HG02678 (cell line): ENCODE results near the gene SIGLEC11.
"Not testable (repeated sequence)": the region's sequence is repeated elsewhere in the genome, so short reads cannot be mapped to it uniquely, and the experiment has no call there.

Source experiments
- ATAC-seq: cut with Tn5 transposase; IDR thresholded peaks from one replicate; pipeline ENCODE4 v1.9.1; 2021; ENCODE audit warnings: mild to moderate bottlenecking, moderate library complexity; ENCODE audit not compliant: unreplicated experiment

The SIGLEC11 gene

DNA sequence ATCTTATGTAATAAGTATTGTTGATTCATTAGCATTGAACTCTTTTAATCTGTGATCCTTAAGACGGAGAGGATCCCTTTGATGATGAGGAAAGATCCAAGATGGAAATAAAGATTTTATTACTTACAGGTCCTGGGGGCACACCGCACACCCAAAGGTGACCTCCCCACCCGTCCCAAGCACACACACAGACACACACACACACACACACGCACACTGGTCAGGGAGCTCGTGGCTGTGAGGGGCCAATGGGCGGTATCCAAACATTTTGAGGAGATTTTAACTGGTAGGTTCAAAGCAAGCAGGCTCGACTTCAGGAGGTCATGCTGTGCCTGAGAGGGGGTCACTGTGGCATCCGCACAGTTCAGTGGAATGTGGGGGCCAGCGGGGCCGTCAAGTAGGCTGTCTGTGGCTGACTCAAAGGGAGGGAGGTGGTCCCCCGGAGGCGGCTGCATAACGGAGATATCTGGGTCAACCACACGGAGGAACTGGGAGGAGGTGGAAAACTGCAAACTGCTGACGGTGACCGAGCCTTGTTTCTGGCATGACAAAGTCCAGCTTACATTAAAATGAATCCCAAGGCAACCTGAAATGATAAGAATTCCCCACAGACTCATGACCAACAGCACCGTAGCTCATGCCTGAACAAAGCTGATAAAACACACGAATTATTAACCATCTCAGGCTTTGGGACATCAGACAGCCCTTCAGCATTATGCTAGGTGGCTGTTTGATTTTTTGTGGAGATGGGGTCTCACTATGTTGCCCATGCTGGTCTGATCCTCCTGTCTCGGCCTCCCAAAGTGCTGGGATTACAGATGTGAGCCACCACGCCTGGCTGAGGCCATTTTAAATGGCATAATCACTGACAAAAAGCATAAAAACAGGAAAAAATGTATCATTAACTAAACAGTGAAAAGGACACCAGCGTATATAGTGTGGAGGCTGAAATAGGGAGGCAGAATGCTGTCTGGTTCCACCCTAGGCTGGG lies 20.9 kb upstream of the SIGLEC11 start:
- ATAC-seq, result no peak

DNA sequence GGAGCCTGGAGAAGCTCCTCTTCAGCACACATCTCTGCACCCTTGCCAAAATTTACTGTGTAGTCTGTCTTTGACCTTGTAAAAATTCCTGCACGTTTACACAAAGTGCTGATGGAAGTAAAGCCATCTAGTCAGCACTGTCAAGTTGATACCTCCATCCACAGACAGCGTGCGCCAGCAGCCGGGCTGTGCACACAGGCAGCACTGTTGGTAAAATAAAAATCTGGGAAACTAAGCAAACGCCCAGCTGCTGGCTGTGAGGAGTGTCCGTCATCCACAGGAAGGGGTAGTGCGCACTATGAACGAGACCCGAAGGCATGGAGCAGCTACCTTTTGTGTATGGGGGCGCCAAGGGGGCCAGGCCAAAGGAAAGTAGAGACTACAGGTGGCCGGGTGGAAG lies 17.4 kb upstream of the SIGLEC11 start:
- no peak for ATAC-seq

DNA sequence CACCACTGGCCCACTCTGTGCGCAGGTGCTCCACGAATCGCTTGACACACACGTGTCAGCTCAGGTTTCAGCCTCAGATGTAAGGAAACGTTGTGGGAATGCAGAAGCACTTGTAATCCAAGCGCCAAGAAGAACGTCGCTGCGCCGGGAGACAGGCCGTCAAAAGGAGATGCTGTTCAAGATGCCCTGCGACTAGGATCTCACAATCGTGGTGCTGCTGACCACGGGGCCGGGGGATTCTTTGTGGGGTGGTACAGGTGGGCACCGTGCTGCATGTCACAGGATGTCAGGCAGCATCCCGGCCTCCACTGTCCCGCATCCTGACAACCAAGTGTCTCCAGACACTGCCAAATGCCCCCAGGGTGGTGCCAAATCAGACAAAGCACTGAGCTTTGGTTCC lies 16.9 kb upstream of the SIGLEC11 start:
- no peak for ATAC-seq

DNA sequence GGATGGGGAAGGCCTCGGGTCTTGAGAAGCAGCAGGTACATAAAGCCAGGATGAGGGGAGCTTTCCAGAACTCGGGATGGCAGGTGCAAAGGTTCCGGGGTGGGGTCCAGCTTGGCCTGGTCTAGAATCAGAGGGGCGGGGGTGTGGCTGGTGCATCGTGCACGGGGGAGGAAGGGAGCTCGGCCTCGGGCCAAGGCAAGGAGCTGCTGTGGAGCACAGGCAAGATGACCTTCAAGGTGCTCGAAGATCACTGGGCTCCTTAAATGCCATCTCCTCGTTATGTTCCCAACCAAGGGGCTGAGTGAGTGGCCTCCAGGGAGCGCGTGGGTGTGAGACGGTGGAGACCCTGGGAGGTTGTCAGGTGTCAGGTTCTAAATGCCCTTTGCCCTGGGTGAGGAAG lies 16.1 kb upstream of the SIGLEC11 start:
- no peak for ATAC-seq

DNA sequence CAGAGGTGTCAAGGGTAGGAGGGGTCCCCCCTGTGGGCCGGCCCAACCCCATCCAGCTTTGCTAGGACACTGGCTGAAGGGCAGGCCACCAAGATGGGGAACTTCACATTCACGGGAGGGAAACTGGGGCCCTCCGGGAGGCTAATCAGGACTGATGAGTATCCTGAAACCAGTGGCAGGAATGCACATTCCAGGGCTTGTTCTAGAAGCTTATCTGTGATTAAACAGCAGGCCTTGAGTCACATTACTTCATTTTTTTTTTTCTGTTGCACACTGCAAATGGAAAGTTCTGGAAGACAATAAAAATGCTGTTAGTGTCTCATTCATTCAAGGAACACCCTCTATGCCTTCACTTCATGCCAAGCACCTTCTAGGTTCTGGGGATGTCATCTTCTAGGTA lies 15.5 kb upstream of the SIGLEC11 start:
- no peak for ATAC-seq

DNA sequence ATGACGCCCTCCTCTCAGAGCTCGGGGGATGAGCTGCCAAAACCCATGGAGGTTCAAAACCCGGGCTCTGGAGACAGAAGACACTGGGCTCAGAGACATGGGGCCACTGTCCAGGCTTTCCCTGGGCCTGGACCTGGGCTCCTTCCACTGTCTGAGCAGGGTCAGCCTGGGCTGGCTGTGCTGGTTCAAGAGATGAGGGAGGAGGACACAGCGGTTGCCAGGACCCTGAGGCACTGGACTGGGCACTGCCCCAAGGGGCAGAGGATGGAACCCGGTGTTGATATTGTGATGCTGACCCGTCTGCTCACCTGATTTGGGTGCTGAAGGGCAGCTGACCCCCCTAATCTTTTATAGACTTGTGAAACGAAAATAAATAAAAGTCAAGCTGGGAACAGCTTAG lies 14.1 kb upstream of the SIGLEC11 start:
- ATAC-seq, result no peak

DNA sequence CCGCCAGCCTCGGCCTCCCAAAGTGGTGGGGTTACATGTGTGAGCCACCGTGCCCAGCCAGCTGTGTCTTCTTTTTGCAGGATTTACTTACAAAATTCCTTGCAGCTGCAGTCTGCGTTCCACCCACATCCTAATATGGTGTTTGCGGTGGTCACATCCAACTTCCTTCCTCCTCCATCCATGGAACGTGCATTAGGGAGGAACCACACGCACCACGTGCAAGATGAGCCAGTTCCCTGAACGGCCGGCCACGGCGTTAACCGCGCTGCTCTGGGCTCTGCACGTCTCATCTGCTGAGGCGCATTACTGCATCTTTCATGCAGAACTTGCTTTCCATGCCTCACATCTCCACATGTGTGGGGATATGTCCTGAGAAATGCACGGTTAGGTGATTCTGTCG lies 13.0 kb upstream of the SIGLEC11 start:
- no peak for ATAC-seq

DNA sequence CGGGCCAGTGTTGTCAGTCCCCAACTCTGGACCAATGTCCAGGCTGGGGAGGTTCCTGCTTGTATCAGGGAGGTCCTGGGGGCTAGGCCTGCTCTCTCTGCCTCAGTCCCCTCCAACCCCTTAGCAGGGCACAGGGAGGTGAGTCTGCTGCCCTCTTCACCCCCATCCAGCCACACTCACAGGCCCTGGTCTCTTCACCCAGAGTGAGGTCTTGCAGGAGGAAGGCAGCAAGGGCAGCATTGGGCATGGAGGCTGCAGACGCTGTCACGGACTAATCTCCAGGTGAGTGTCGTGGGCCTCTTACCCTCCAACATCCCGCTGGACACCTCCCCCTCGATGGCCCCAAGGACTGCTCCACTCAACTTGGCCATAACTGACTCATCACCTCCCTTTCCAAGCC lies 11.9 kb upstream of the SIGLEC11 start:
- ATAC-seq, result no peak

DNA sequence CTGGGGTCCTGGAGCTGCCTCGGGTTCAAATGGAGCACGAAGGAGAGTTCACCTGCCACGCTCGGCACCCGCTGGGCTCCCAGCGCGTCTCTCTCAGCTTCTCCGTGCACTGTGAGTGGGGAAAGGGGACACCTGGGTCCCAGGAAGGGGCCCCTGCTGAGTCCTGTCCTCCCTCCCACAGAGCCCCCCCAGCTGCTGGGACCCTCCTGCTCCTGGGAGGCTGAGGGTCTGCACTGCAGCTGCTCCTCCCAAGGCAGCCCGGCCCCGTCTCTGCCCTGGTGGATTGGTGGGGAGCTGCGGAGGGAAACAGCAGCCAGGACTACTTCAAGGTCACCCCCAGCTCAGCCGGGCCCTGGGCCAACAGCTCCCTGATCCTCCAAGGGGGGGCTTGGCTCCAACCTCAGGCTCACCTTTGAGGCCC lies 11.0 kb upstream of the SIGLEC11 start:
- no peak for ATAC-seq

DNA sequence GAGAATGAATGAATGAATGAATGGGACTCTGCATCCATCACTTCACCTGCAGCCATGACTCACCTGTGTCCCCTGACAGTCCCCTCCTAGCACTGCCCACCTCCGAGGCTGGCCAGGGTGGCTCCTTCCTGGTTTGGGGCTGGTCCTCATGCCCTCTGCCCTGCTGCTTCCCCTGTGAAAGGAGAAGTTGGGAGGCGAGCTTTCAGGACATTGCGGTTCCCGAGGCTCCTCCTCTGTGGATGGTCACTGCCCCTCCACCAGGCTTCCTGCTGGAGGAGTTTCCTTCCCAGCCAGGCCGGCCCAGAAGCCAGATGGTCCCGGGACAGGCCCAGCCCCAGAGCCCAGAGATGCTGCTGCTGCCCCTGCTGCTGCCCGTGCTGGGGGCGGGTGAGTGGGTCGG lies 8.4 kb upstream of the SIGLEC11 start:
- not testable (repeated sequence) for ATAC-seq

DNA sequence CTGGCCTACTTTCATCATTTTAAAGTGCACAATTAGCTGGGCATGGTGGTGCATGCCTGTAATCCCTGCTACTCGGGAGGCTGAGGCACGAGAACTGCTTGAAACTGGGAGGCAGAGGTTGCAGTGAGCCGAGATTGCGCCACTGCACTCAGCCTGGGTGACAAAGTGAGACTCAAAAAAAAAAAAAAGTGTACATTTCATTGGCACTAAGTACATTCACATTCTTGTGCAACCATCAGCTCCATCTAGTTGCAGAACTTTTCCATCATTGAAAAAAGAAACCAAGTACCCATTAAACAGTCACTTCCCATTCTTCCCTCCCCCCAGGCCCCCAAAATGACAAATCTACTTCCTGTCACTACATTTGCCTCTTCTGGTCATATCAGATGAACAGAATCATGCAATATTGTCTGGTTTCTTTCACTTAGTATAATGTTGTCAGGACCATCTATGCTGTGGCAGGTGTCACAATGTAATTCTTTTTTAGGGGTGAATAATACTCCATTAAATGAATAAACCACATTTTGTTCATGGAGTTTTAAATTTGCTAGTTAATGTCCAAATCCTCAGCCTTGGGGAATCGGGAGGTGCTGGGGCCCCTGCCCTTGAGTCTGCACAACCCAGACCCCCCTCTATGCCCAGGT lies 7.4 kb upstream of the SIGLEC11 start:
- no peak for ATAC-seq

DNA sequence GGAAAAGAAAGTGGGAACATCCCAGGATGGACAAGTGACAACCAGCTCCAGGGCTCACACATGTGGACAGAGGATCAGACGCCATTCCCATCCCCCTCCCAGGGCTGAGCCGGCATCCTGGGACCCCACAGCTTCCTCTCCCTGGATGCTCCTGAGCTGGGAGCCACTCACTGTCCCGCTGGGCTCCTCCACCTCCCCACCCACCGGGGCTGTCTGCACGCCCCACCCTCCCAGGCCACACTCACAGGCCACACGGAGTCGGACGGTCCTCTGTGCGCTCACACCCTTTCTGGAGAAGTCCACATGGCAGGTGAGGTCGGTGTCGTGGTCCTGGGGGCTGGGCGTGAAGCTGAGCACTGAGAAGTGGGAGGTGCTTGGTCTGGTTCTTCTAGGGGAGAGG lies 1.1 kb downstream of the SIGLEC11 start:
- not testable (repeated sequence) for ATAC-seq

DNA sequence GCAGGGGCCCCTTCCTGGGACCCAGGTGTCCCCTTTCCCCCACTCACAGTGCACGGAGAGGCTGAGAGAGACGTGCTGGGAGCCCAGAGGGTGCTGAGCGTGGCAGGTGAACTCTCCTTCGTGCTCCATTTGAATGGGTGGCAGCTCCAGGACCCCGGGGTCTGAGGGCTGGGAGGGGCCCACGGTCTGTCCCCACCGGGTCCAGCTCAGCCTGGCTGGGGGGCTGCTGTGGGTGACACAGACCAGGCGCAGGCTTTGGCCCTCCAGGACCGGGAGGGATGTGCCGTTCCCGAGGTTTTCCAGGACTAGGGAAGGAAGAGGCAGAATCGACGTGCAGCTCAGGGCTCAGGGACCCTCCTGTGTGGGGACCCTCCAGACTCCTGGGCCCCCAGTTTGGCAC lies 2.4 kb downstream of the SIGLEC11 start:
- not testable (repeated sequence) for ATAC-seq

DNA sequence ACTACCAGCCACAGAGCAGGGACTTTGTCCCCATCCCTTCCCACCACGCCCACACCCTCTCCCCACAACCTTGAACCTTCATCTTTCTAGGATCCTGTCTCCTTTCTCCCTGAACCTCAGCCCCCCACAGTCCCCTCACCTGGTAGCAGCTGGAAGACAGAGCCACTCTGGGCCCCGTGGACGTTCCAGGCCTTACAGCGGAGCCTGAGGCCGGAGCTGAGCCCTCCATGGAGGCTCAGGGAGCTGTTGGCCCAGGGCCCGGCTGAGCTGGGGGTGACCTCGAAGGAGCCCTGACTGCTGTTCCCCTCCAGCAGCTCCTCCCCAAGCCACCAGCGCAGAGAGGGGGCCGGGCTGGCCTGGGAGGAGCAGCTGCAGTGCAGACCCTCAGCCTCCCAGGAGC lies 2.8 kb downstream of the SIGLEC11 start:
- ATAC-seq, result not testable (repeated sequence)

DNA sequence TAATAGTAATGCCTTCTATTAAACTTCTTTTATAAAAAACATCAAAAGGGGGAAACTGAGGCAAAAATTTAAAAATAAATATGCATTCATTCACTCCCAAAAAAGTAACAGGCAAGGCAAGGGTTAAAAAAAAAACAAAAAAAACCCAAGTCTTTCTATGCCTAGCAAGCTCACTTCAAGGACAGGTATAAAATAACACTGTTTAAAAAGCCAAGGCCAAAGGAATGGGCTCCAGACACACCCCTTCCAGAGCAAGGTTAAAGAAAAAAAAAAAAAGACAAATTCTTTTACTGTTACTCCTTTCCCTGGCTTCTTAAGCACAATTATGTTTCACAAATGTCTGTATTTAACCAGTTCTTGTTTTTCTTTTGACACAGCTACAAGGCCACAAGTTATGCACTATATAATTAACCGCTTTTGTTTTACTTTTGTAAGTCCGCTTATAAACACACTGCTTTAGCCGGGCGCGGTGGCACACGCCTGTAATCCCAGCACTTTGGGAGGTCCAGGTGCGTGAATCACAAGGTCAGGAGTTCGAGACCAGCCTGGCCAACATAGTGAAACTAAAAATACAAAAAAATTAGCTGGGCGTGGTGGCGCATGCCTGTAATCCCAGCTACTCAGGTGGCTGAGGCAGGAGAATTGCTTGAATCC lies 3.6 kb downstream of the SIGLEC11 start:
- no peak for ATAC-seq

DNA sequence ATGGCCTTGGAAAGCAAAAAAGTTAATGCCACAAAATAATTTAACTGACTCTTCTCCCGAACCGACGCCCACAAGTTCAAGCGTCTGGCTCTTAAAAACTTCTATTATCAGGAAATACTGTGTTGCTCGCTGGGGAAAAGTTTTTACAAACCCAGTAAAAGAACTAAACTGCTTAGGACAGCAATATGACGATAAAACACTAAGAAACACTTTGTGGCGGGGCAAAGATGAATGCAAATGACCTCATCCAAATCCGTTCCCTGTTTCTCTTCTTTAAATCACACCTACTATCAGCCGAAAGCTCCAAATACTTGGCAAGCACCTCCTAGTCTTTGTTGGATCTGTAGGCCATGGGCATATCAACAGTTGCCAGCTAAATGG lies 4.9 kb downstream of the SIGLEC11 start:
- ATAC-seq, result no peak

DNA sequence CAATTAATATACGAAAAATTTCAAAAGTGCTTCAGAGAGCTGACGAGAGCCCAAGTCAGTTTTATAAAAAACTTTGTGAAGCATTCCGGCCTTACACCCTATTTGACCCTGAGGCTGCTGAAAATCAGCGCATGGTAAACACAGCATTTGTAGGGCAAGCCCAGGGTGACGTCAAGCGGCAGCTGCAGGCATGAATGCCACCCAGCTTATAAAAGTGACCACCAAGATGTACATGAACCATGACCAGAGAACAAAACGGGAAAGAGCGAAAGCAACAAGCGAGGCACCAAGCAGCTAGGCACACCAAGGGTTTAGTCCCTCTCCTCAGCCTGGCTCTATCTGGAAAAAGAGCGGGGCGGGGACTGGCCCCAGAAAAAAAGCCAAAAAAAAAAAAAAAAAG lies 6.0 kb downstream of the SIGLEC11 start:
- no peak for ATAC-seq

DNA sequence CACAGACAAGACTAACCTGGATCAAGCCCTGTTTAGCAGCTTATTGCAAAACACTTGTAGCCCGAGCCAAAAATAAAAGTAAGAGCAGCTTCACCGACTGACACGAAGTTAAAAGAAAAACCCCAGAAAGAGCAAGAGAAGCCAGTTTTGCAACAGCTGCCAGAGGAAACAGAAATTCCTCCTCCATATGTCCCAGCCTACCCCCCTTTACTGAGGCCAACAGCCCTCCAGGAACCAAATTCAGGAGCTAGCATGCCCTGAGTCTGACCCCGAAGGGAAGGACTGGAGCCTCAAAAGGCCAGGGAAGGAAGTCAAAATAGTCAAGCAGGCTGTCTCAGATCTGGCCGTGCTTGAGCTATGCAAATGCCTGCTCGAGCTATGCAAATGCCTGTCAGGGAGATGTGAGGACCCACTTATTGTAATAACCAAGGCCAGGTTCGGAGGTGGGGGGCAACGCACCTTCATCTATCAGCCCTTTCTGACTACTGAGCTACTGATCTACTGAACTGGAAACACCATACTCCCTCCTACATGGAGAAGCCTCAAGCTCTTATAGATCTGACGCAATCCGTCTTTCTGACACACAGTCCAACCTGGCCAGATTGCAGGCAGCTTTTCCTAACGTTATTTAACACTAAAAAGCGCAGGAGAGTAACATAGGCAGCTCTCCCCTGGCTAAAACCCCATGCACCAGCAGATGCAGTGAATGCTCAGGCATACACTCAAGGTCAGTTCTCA lies 6.7 kb downstream of the SIGLEC11 start:
- ATAC-seq, result no peak

DNA sequence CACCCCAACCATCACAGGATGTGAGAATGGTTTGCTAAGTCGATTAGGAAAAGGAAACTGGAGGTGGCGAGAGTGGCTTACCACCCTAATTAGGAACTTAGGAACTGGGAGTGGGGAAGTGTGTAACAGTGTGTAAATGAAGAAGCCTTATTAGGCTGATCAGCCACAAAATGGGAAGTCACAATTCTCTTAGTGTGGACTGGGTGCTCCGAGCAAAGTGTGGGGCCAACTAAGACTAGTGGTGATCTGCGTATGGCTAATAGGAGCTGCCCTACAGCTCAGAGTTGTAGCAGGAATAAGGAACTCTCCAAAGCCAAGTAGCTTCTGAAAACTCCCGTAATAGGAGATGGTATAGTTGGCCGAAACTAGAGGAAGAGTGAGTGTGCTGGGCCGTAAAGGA lies 7.6 kb downstream of the SIGLEC11 start:
- no peak for ATAC-seq

DNA sequence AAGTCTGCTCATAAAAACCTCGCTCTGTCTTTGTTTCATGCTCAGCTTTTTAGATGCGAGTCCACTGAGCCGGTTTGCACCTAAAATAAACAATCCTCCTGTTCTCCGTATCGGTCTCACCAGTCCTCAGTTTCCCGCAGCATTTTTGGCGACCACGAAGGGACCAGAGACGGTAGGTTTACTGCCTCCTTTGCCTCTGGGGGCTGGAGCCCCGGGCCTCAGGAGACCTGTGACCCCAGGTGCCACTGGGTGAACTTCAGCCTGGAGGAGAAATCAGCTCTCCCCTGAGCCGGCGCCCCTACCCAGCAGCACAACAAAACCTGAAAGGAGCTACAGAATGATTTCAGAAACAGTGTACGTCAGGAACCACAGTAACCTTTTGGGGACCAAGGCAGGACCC lies 8.1 kb downstream of the SIGLEC11 start:
- no peak for ATAC-seq

DNA sequence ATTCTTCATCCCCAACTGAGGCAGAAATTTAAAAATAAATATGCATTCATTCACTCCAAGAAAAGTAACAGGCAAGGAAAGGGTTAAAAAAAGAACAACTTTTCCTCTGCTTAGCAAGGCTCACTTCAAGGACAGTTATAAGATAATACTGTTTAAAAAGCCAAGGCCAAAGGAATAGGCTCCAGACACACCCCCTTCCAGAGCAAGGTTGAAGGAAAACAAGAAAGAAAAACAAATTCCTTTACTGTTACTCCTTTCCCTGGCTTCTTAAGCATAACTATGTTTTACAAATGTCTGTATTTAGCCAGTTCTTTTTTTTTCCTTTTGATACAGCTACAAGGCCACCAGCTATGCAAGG lies 8.5 kb downstream of the SIGLEC11 start:
- no peak for ATAC-seq
